CD4-positive, alpha-beta T cell treated with Interleukin-6 for 4 hours (primary cell): ENCODE results near the gene MEF2D.
A peak's percentile ranks its signal among the peaks of the same experiment; 100 is the strongest.

Experiments used
- DNase-seq: peaks from one replicate; pipeline ENCODE4 v3.0.0-alpha.2; 2020; ENCODE audit warnings: mixed read lengths

The MEF2D gene

DNA sequence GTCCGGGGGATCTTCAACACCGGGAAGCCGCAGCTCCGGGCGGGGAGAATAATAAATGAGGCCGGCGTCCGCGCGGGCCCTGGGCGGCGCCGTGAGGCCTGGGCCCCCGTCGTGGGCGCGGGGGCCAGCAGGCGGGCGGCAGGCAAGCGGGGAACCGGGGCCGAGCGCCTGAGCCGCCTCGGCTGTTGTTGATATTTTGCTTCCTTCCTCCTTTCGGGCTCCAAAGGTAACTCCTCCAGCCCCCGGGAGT lies at the start of gene MEF2D:
Gene MEF2D, minus strand, starts transcription at position 233 of the 250 bp plus-strand sequence. CDS start 17,483 bp downstream, outside the sequence.
- DNase-seq: no peak

DNA sequence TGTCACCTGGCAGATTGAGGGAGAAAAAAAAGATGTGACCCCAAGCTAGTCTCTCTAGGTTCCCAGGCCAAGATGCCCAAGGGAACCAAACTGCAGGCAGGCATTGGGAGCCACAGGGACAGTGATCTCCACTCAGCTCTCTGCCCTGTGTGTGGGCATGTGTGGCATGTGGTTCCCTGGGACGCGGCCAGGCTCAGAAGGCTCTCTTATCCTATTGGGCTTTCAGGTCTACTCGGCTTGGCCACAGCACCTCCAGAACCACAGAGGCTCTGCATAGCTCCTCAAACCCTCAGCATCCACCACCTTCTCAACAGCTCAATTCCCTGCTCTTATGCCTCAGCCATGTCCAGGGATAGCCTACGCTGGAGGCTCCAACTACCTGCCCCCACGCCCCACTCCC lies 49.8 kb upstream of the MEF2D start:
- DNase-seq: no peak

DNA sequence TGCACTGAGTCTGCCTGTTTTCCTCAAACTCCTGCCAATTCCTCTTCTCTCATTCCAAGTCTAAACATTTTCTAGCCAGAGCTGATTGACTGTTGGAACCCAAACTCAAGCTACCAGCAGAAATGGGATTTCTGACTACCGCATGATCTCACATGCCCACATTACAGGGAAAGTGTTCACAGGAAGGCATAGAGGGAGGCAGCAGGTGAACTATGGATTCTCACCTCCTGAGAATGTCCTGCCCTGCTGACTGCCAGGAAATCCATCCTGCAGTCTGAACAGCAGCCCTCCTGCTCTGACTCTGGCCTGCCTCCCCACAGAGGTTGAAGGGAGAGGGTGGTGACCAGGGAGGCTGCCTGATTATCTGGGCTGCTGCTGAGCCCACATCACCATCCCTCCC lies 49.3 kb upstream of the MEF2D start:
- DNase-seq: no peak

DNA sequence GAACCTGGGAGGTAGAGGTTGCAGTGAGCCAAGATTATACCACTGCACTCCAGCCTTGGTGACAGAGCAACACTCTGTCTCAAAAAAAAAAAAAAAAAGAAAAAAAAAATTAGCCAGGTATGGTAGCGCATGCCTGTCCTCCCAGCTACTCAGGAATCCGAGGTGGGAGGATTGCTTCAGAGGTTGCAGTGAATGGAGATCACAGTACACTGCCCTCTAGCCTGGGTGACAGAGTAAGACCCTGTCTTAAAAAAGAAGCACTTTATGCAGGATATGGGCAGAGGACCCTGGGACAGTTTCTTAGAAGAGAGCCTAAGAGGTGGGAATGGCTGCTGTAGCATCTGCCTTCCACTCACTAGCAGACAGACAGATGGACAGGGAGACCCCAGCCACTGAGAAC lies 48.8 kb upstream of the MEF2D start:
- DNase-seq: no peak

DNA sequence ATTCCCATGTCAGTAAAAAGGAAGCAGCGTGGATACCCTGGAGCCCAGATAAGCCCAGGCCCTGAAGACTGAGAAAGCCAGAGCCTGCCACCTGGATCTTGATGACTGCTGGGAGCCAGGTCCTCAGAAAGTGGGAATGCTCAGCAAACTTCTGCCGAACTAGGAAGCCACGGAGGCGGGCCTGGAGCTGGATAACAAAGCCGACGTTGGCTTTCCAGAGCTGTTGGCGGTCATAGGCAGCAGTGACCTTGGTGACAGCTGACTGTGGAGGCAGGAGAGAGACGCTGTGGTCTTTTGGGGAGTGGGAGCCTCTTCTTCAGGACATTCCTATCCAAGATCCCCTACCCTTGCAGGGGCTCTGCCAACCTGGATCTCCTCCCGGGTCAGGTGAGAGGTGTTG lies 47.4 kb upstream of the MEF2D start:
- no peak for DNase-seq

DNA sequence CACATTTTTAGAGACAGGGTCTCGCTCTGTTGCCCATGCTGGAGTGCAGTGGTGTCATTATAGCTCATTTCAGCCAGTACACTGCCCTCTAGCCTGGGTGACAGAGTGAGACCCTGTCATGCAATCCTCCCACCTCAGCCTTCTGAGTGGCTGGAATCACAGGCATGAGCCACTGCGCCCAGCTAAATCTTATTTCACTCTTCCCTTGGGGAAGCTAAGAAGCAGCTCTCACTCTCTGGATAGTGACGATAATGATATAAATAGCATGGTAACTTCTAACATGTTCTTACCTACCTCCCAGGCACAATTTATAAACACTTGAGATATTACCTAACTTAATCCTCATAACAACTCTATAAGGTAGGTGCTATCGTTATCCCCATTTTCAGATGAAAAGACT lies 46.9 kb upstream of the MEF2D start:
- DNase-seq: no peak

DNA sequence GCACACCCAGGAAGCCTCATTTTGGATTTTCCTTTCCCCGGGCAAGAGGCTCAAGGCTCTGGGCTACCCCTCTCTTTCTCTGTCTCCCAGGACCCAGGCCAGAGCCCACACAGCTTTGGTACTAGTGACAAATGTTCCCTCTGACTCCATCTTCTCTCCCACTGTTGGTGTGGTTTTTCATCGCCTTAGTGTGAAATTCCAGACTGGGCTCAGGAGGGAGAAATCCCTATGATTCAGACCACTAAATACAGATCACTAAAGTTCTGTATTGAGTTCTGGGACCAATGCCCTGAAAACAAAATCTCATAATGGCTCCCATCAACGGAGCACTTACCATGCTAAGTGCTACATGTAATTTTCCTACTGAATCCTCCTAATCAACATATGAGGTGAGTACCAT lies 45.7 kb upstream of the MEF2D start:
- DNase-seq: no peak

- DNase-seq: no peak
Measured at GRCh38 chr1:156544592-156545102, 44.1 kb upstream of the MEF2D start.

- no peak for DNase-seq
Measured at GRCh38 chr1:156543066-156543465, 42.5 kb upstream of the MEF2D start.

- DNase-seq: no peak
Measured at GRCh38 chr1:156540955-156541354, 40.4 kb upstream of the MEF2D start.

DNA sequence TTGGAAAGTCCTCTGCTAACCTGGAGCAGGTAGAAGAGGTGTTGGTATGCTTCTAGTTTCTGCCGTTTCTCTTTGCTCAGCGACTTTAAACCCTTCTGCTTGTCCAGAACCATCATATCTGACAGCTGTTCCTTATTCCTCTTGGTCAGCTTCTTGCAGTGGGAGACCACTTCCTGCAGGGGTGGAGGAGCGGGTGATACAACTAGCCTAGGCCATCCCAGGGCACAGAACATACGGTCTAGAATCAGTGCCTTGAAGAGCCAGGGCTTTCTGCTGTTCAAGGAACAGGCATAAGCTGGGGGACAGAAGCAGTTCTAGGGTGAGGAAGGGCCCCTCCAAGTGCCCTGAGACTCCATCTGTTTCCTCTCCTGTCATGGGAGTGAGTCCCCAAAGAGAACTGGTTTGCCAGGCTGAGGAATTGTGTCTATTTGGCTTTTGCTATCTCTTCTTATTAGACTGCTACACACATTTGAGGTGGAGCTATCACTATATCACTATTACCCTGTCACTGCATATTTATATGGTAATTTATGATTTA lies 39.3 kb upstream of the MEF2D start:
- no peak for DNase-seq

DNA sequence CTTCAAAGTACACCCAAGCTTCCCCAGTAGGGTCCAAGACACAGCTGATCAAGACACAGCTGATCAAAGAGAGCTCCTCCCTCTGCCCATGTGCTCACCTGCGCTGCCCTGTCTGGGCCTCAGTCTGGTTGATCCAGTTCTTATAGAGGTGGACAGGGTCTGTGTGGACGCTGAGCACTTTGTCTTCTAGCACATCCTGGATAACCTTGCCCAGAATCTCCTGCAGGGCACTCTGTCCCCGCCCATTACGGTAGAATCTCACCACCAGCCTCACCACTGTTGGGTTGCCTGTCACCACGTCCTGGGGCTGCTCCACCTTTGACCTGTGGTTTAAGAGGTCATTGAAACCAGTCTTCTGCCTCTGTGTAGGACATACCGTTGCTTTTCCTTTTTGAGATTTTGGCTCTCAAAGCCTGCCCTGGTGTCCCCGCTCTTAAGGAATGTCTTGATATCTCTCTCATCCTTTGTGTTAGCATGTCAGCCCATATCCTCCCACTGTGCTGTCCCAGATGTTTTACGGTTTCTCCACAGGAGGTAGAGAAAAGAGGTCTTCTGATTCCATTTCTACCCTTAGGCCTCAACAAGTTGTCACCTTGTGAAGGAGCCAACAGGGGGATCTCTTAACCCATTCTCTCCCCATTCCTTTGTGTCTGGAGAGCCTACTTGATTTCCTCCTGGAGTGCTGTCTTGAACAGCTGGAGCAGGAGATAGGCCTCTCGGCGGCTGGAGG lies 38.3 kb upstream of the MEF2D start:
- DNase-seq: no peak

DNA sequence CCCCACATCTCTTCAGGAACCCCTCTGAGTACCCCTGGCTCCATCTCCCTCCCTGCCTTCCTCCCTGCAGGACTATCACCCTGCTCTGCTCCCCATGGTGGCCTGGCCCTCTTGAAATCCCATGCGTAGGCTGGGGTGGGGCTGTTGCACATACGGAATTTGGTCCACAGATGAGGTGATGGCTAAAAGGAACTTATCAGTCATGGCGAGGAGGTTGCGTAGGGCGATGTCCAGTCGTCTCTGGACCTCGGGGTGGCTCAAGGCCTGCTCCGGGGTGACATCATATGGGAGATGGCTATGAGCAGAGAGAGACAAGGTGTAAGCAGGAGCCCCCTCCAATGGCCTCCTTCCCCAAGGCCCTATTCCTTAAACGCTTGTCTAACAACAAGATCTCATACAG lies 36.5 kb upstream of the MEF2D start:
- no peak for DNase-seq

DNA sequence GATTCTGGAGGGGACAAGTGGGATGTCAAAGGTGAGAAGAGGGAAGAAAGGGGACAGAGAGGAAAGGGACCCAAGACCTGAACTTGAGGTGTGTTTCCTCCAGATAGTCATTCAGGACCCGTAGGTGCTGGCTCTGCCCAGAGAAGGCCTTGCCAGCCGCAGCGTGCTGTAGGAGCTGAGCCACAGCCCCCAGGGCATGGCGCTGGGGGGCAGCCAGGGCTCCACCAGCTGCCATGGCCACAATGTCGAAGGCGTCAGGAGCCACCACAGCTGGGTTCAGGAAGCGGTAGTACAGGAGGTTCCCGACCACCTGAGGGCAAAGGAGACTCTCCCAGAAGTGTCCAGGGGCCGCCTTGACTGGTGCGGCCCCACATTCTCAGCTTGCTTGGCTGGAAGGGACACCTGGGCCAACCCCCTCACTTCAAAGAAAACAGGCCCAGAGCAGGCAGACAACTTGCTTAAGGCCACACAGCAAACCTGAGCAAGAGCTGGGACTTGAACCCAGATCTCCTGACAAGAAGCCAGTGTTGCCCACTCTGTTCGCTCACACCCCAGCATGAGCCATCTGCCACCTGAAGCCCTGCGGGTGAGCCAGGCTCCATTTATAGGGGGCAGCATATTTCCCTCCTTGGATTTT lies 34.0 kb upstream of the MEF2D start:
- DNase-seq: no peak

DNA sequence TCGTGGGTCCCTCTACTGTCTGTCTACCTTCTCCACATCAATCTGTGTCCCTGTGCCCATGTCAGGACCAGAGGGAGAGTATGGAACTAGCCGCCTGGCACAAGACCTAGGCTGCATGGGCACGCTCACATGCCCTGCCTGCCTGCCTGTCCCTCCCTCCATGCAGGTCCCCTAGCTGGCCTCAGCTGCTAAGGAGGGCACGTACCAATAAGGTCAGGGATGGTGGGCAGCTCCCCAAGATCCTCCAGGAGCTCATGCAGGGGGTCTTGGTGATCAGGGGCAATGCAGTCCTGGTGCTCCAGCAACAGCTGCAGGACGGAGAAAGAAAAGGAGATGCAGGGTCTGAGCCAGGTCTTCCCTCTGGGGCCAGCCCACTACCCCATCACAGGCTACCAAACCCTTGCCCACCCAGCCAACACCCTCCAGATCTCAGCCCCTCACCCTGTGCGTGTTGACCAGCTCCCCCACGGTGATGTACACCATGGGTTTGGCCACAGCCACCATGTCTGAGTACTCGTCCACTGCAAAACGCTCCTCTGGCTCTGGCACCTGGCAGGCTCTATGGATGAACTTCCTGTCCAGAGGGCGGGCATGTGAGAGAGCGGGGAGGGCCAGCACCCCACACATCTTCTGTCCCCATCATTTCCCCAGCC lies 33.1 kb upstream of the MEF2D start:
- DNase-seq: no peak

- no peak for DNase-seq
Measured at GRCh38 chr1:156532374-156532773, 31.8 kb upstream of the MEF2D start.

DNA sequence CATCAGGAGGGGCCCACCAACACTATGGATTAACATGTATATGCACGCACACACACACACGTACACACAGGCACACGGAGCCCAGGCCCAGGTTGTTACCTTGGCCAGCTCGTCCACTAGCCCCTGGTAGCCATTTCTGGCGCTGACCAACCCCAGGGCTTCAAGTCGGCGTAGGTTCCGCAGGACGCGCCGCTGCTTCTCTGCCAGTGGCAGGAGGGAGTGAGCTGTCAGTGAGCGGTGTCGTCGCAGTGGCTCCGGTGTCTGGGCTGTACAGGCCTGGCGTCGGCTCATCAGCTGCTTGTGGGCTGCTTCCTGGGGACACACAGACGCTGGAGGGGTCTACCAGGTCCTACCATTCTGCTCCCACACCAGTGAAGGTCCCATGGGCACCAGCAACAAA lies 29.4 kb upstream of the MEF2D start:
- no peak for DNase-seq

GRCh38 chr1:156528875-156529425 lies 28.4 kb upstream of the MEF2D start:
- no peak for DNase-seq

- peak; percentile 19 for DNase-seq
Measured at GRCh38 chr1:156528231-156528630, 27.7 kb upstream of the MEF2D start.

DNA sequence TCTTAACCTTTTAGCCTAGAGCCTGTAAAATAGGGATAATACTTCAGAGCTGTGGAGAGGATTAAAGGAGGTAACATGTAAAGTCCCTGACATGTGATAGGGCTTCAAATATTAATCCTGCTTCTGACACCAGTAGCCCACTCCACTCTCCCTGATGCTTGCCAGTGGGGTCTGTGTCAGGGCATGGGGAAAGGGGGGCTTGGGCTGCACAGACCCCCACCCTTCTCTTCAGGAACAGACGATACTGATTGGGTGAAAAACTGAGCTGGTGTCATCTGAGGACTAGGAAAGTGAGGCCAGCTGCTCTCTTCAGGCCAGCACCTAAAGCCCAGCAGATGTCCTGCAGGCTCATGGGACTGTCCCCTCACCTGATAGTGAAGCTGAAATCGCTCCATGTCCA lies 27.0 kb upstream of the MEF2D start:
- DNase-seq: no peak

- no peak for DNase-seq
Measured at GRCh38 chr1:156525856-156526489, 25.4 kb upstream of the MEF2D start.

- no peak for DNase-seq
Measured at GRCh38 chr1:156525071-156525501, 24.5 kb upstream of the MEF2D start.

DNA sequence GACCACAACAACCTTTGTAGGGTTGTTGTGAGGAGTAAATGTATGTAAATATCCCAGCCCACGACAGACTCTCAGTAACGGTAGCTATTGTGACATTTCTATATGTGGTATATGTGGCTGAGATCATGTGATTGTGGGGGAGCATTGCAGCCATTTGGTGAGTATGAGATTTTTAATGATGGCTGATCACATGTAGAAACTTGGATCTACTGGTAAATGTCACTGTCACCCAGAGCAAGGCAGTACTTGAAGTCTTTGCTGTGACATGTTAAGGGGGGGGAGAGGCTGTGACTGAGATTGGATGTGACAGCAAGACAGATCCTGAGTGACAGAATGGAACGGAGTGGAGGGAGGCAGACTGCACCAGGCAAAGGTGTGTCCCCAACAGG lies 23.9 kb upstream of the MEF2D start:
- DNase-seq: no peak
